ENCODE results near the gene GAMT. TPM values are rescaled to one million over a fixed set of nuclear protein-coding genes. Genes with fewer than 3 reads are reported as not detected.

Gene GAMT
- total and polyA plus RNA-seq, 2 donors (not counting 3 experiments of a cell fraction or from before 2014, with no cell fraction given) = 22.1 to 36.9 TPM

- Histone ChIP-seq H3K4me1 (ENCODE audit: control insufficient read depth, extremely low read depth, insufficient read depth, low read length) (peaks cover 7% of the 10 kb centered on the region), H3K4me3 (replicated peaks in 1 of 3; ENCODE audit: insufficient read depth in 1 of 3, low read depth in 1 of 3, low read length in 3 of 3) (no peak overlapping the region), H4K20me1 (replicated peaks; ENCODE audit: control insufficient read depth, extremely low read depth, insufficient read depth, low read length) (no peaks in the 10 kb centered on the region), H3K9ac (replicated peaks; ENCODE audit: extremely low read depth, insufficient read depth, low read length) (no peak overlapping the region), H3K36me3 (ENCODE audit: control insufficient read depth in 2 of 2, extremely low read depth in 1 of 2, insufficient read depth in 2 of 2, low read length in 2 of 2) (peaks cover 3 to 28% of the 10 kb centered on the region in 2 experiments), H2AFZ (ENCODE audit: low read depth, low read length) (no peak overlapping the region), H3K27me3 (ENCODE audit: control insufficient read depth in 2 of 2, insufficient read depth in 2 of 2, low read length in 2 of 2) (no peaks in the 10 kb centered on the region), H3K79me2 (ENCODE audit: control insufficient read depth, insufficient read depth, low read length) (peaks cover 6% of the 10 kb centered on the region), H3K4me2 (ENCODE audit: insufficient read depth, low read length) (no peak overlapping the region), H3K27ac (ENCODE audit: insufficient read depth, low read depth, low read length) (no peak overlapping the region), H3K9me3 (replicated peaks; ENCODE audit: control insufficient read depth, insufficient read depth, low read length) (no peaks in the 10 kb centered on the region), H3K9me1 (replicated peaks; ENCODE audit: control insufficient read depth, extremely low read depth, insufficient read depth, low read length) (no peaks in the 10 kb centered on the region)
- CTCF ChIA-PET = no interaction called here
- no peak for FAIRE-seq
- POLR2A ChIA-PET = no interaction called here
- dilution Hi-C loops (cut with MboI; ENCODE audit: extremely low pct_ligation_motif_present, low sequenced_read_pairs) (no loop called here), intact Hi-C loops (cut with micrococcal nuclease) (no loop called here)
- TF ChIP-seq EZH2 (IDR thresholded peaks at IDR 0.05; ENCODE audit: borderline replicate concordance, low read depth, low read length, severe bottlenecking) (no peak), MAX (IDR thresholded peaks at IDR 0.05; ENCODE audit: insufficient read depth, insufficient read length) (peak; percentile 33)
- BruUV-seq (replicated peaks) = no TSS peak
- no peak for DNase-seq (ENCODE audit: low read depth, low spot score)
Measured at GRCh38 chr19:1389033-1389940, 12.1 kb downstream of the GAMT start.

GRCh38 chr19:1388637-1389026, 12.7 kb downstream of the GAMT start:
- H3K27ac ChIP-seq (ENCODE audit: insufficient read depth, low read depth, low read length) = no peak overlapping the region
- no peak overlapping the region for H3K4me2 ChIP-seq (ENCODE audit: insufficient read depth, low read length)
- DNase-seq (ENCODE audit: low read depth, low spot score) (no peak), FAIRE-seq (no peak)
- ChIA-PET CTCF (no interaction called here), POLR2A (no interaction called here)
- H4K20me1 ChIP-seq (replicated peaks; ENCODE audit: control insufficient read depth, extremely low read depth, insufficient read depth, low read length) = no peaks in the 10 kb centered on the region
- no peaks in the 10 kb centered on the region for H3K27me3 ChIP-seq (ENCODE audit: control insufficient read depth in 2 of 2, insufficient read depth in 2 of 2, low read length in 2 of 2)
- no peaks in the 10 kb centered on the region for H3K9me1 ChIP-seq (replicated peaks; ENCODE audit: control insufficient read depth, extremely low read depth, insufficient read depth, low read length)
- peaks cover 10% of the 10 kb centered on the region for H3K79me2 ChIP-seq (ENCODE audit: control insufficient read depth, insufficient read depth, low read length)
- no peak overlapping the region for H3K9ac ChIP-seq (replicated peaks; ENCODE audit: extremely low read depth, insufficient read depth, low read length)
- dilution Hi-C loops (cut with MboI; ENCODE audit: extremely low pct_ligation_motif_present, low sequenced_read_pairs) (no loop called here), intact Hi-C loops (cut with micrococcal nuclease) (no loop called here)
- no peak for TF ChIP-seq JUN (IDR thresholded peaks at IDR 0.05; ENCODE audit: borderline replicate concordance, insufficient read depth, insufficient read length, low read depth)
- TF ChIP-seq FOS (IDR thresholded peaks at IDR 0.05; ENCODE audit: borderline replicate concordance, insufficient read depth, low read length) = no peak
- no peak for TF ChIP-seq POLR2AphosphoS5 (IDR thresholded peaks at IDR 0.05; ENCODE audit: insufficient read depth, low read depth, low read length)
- TF ChIP-seq GATA2 (IDR thresholded peaks at IDR 0.05; ENCODE audit: insufficient read depth, insufficient read length, low read depth, low read length) = no peak
- no peak for TF ChIP-seq CTCF (IDR thresholded peaks at IDR 0.05; ENCODE audit: extremely low read depth in 1 of 2, insufficient read depth in 1 of 2, low read depth in 1 of 2, low read length in 2 of 2)
- no peak overlapping the region for H3K4me3 ChIP-seq (replicated peaks in 1 of 3; ENCODE audit: insufficient read depth in 1 of 3, low read depth in 1 of 3, low read length in 3 of 3)
- no TSS peak for BruUV-seq (replicated peaks)
- peaks cover 7% of the 10 kb centered on the region for H3K4me1 ChIP-seq (ENCODE audit: control insufficient read depth, extremely low read depth, insufficient read depth, low read length)
- H3K36me3 ChIP-seq (ENCODE audit: control insufficient read depth in 2 of 2, extremely low read depth in 1 of 2, insufficient read depth in 2 of 2, low read length in 2 of 2) = peaks cover 3 to 28% of the 10 kb centered on the region in 2 experiments
- H2AFZ ChIP-seq (ENCODE audit: low read depth, low read length) = no peak overlapping the region
- no peaks in the 10 kb centered on the region for H3K9me3 ChIP-seq (replicated peaks; ENCODE audit: control insufficient read depth, insufficient read depth, low read length)
